Lower leg skin (tissue), 3 donors: Measurements from ENCODE around the gene PSD2.

Source experiments
- CTCF ChIP-seq, 3 donors: fragments of 450-650 bp; IDR thresholded peaks; one replicate each; pipeline ENCODE4 v1.5.1; 2016; ENCODE audit warnings: antibody characterized with exemption in 3 of 3, mild to moderate bottlenecking in 3 of 3, moderate library complexity in 2 of 3
- POLR2A ChIP-seq, 2 donors: fragments of 450-650 bp; IDR thresholded peaks; one replicate each; pipeline ENCODE4 v1.6.1; 2016 to 2017; ENCODE audit warnings: antibody characterized with exemption in 2 of 2, mild to moderate bottlenecking in 1 of 2, moderate library complexity in 1 of 2

- TF ChIP-seq CTCF (IDR thresholded peaks at IDR 0.05) (no peak), POLR2A (IDR thresholded peaks at IDR 0.05) (no peak)
Observed at GRCh38 chr5:139884734-139885133, 89.1 kb downstream of the PSD2 start.
